ENCODE data around the gene CLEC1B. TPM values are rescaled to one million over a fixed set of nuclear protein-coding genes. Genes with fewer than 3 reads are reported as not detected.

Gene CLEC1B
- total and polyA plus RNA-seq, 9 of the 15 experiments (the other 6 are each of a cell fraction or from before 2014, with no cell fraction given): not detected

- DNase-seq (ENCODE audit: extremely low read depth in 1 of 4, low spot score in 3 of 4) (no peak), FAIRE-seq (no peak), ATAC-seq (no peak)
- Histone ChIP-seq H2AFZ (ENCODE audit: low read depth, low read length) (no peak within 1 kb of the TSS), H3K36me3 (ENCODE audit: control insufficient read depth, insufficient read depth, low read length) (no peaks in the 10 kb centered on the region), H3K4me2 (ENCODE audit: insufficient read depth, low read length) (no peak within 1 kb of the TSS), H3K79me2 (ENCODE audit: control insufficient read depth, insufficient read depth, low read length) (no peaks in the 10 kb centered on the region), H3K27me3 (ENCODE audit: control insufficient read depth in 2 of 2, insufficient read depth in 2 of 2, low read length in 2 of 2) (no peaks in the 10 kb centered on the region), H3K4me3 (no peak within 1 kb of the TSS), H3K4me1 (replicated peaks in 1 of 2; ENCODE audit: control insufficient read depth in 2 of 2, insufficient read depth in 2 of 2, low read length in 2 of 2) (no peaks in the 10 kb centered on the region), H3K27ac (ENCODE audit: extremely low read depth, low read depth, low read length) (no peak within 1 kb of the TSS), H3K9ac (ENCODE audit: insufficient read depth in 1 of 2, low read depth in 2 of 2, low read length in 2 of 2) (no peak within 1 kb of the TSS), H3K9me1 (ENCODE audit: control insufficient read depth, insufficient read depth, low read length) (no peaks in the 10 kb centered on the region), H4K20me1 (replicated peaks; ENCODE audit: control insufficient read depth, insufficient read depth, low read length) (no peaks in the 10 kb centered on the region), H3K9me3 (replicated peaks; ENCODE audit: control insufficient read depth, insufficient read depth, low read depth, low read length) (no peaks in the 10 kb centered on the region)
- intact Hi-C loops (cut with micrococcal nuclease) (loop anchor here (5.0 kb wide), 1 partner anchor 107 kb away; no protein-coding TSS in a partner anchor), in situ Hi-C loops (cut with MboI) (no loop called here)
- POLR2A ChIA-PET: no interaction called here
- no peak for TF ChIP-seq ADNP (tag; IDR thresholded peaks at IDR 0.05)
- no peak for TF ChIP-seq HNRNPK (IDR thresholded peaks at IDR 0.05; ENCODE audit: low read depth, low read length, poor library complexity, severe bottlenecking)
- no peak for TF ChIP-seq MYBL2 (IDR thresholded peaks at IDR 0.05; ENCODE audit: low read depth)
- no peak for TF ChIP-seq MYBL2 (CRISPR knock-in tag; IDR thresholded peaks at IDR 0.05; ENCODE audit: borderline replicate concordance)
- no peak for TF ChIP-seq ZC3H11A (IDR thresholded peaks at IDR 0.05; ENCODE audit: low read depth, low read length)
- no peak for TF ChIP-seq FOXK1 (CRISPR knock-in tag; IDR thresholded peaks at IDR 0.05; ENCODE audit: borderline replicate concordance)
- TF ChIP-seq RUNX1 (IDR thresholded peaks at IDR 0.05; ENCODE audit: low read depth): no peak
- TF ChIP-seq MTA2 (IDR thresholded peaks at IDR 0.05; ENCODE audit: low read depth): no peak
- no peak for TF ChIP-seq COPS2 (conservative IDR thresholded peaks at IDR 0.05)
- TF ChIP-seq CAMTA2 (CRISPR knock-in tag; conservative IDR thresholded peaks at IDR 0.05): no peak
- no peak for TF ChIP-seq ZNF589 (CRISPR knock-in tag; IDR thresholded peaks at IDR 0.05; ENCODE audit: low read depth)
- no peak for TF ChIP-seq MCM5 (IDR thresholded peaks at IDR 0.05; ENCODE audit: low read depth)
- TF ChIP-seq, protein P1, sequence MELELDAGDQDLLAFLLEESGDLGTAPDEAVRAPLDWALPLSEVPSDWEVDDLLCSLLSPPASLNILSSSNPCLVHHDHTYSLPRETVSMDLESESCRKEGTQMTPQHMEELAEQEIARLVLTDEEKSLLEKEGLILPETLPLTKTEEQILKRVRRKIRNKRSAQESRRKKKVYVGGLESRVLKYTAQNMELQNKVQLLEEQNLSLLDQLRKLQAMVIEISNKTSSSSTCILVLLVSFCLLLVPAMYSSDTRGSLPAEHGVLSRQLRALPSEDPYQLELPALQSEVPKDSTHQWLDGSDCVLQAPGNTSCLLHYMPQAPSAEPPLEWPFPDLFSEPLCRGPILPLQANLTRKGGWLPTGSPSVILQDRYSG (tag; conservative IDR thresholded peaks at IDR 0.05; ENCODE audit: low read depth): no peak
- no peak for TF ChIP-seq EP300 (IDR thresholded peaks at IDR 0.05; ENCODE audit: low read length)
- TF ChIP-seq USF2 (CRISPR knock-in tag; IDR thresholded peaks at IDR 0.05): no peak
- no peak for TF ChIP-seq HMGN3 (IDR thresholded peaks at IDR 0.05; ENCODE audit: borderline replicate concordance, extremely low read depth, insufficient read length, low read depth, low read length)
- TF ChIP-seq, protein P2, sequence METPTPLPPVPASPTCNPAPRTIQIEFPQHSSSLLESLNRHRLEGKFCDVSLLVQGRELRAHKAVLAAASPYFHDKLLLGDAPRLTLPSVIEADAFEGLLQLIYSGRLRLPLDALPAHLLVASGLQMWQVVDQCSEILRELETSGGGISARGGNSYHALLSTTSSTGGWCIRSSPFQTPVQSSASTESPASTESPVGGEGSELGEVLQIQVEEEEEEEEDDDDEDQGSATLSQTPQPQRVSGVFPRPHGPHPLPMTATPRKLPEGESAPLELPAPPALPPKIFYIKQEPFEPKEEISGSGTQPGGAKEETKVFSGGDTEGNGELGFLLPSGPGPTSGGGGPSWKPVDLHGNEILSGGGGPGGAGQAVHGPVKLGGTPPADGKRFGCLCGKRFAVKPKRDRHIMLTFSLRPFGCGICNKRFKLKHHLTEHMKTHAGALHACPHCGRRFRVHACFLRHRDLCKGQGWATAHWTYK (CRISPR knock-in tag; IDR thresholded peaks at IDR 0.05): no peak
- TF ChIP-seq CCNT2 (IDR thresholded peaks at IDR 0.05; ENCODE audit: borderline replicate concordance, extremely low read depth, insufficient read length, low read depth, low read length): no peak
- no peak for TF ChIP-seq RCOR1 (IDR thresholded peaks at IDR 0.05; ENCODE audit: borderline replicate concordance in 1 of 2, low read depth in 2 of 2, low read length in 2 of 2)
- TF ChIP-seq PHTF2 (CRISPR knock-in tag; IDR thresholded peaks at IDR 0.05): no peak
- 18% methylated on average over 10 of the region's 14 CpGs for WGBS (ENCODE audit: insufficient coverage, low coverage, missing lambda C conversion rate)
- BruUV-seq (replicated peaks): no TSS peak
- CTCF ChIA-PET (ENCODE audit: low intra/inter-chr PET ratio): no interaction called here
These were observed 31.5 kb upstream of the CLEC1B start, which contains the start of gene CLEC9A for GRCh38 chr12:10030446-10030845. Gene CLEC9A (plus strand): TSS chr12:10030682. CDS start chr12:10052688, 22,006 bp downstream.
